ENCODE measurements around the gene EFNB3. TPM values are rescaled to one million over a fixed set of nuclear protein-coding genes. Genes with fewer than 3 reads are reported as not detected.

EFNB3 gene
- total and polyA plus RNA-seq, 2 of the 13 experiments (the other 11 are each of a cell fraction or from before 2014, with no cell fraction given), result 0.07 to 0.25 TPM

DNA sequence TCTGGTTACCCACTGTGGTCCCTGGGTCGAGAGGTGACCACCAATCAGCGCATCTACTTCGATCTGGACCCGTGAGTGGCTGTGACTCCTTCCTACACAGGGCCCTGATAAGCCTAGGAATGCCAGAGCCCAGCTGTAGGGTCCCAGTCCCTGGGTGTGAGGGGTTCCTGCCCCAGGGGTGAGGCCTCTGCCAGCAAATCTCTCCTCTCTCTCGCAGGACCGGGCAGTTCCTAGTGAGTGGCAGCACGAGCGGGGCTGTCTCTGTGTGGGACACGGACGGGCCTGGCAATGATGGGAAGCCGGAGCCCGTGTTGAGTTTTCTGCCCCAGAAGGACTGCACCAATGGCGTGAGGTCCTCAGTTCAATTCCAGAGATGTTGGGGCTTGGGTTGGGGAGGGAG lies 2.2 kb upstream of the EFNB3 start:
- no peak for DNase-seq (ENCODE audit: low spot score)
- Histone ChIP-seq H3K27ac (ENCODE audit: extremely low read length, insufficient read depth, low read length) (no peak overlapping the region), H3K9ac (ENCODE audit: insufficient read depth, low read depth, low read length) (no peak overlapping the region), H4K20me1 (ENCODE audit: insufficient read depth, low read length) (no peaks in the 10 kb centered on the region), H2AFZ (ENCODE audit: low read length) (no peak overlapping the region), H3K4me1 (ENCODE audit: insufficient read depth, low read length) (peaks cover 6% of the 10 kb centered on the region; the same call in 1 of the 2 replicates), H3K36me3 (replicated peaks in 1 of 2; ENCODE audit: control insufficient read depth in 1 of 2, insufficient read depth in 2 of 2, low read length in 2 of 2) (peaks cover under 1 to 4% of the 10 kb centered on the region in 2 experiments; a peak in 3 of 5 replicates), H3K4me3 (replicated peaks in 1 of 3; ENCODE audit: insufficient read depth in 1 of 3, low read depth in 2 of 3, low read length in 3 of 3) (no peak overlapping the region), H3K9me3 (ENCODE audit: low read length) (no peaks in the 10 kb centered on the region), H3K4me2 (ENCODE audit: low read depth, low read length) (no peak overlapping the region), H3K27me3 (ENCODE audit: control insufficient read depth in 1 of 2, insufficient read depth in 2 of 2, low read length in 2 of 2) (peaks cover 8 to 34% of the 10 kb centered on the region in 2 experiments), H3K79me2 (ENCODE audit: insufficient read depth, low read length) (no peaks in the 10 kb centered on the region)
- no TSS peak for BruUV-seq (replicated peaks)
- FAIRE-seq, result no peak
- intact Hi-C loops (cut with micrococcal nuclease; ENCODE audit: unreplicated experiment), result no loop called here
- in situ Hi-C loops (cut with HindIII; ENCODE audit: extremely low pct_ligation_motif_present, low pct_unique_long_range_greater_than_20kb), result no loop called here
- CTCF ChIA-PET (ENCODE audit: low intra/inter-chr PET ratio, low total read pairs), result no interaction called here
- 100% methylated on average over 3 of the region's 13 CpGs for WGBS (ENCODE audit: low lambda C conversion rate)
- ATAC-seq, result no peak
- POLR2A ChIA-PET, result no interaction called here
- TF ChIP-seq PHF20 (CRISPR knock-in tag; IDR thresholded peaks at IDR 0.05) (no peak), SIX1 (CRISPR knock-in tag; IDR thresholded peaks at IDR 0.05; ENCODE audit: borderline replicate concordance) (no peak), ZBTB2 (CRISPR knock-in tag; IDR thresholded peaks at IDR 0.05; ENCODE audit: low read depth) (no peak), TBL1XR1 (IDR thresholded peaks at IDR 0.05; ENCODE audit: borderline replicate concordance, low read length, partially characterized antibody) (no peak), ZNF549 (CRISPR knock-in tag; IDR thresholded peaks at IDR 0.05) (no peak), MAFF (IDR thresholded peaks at IDR 0.05; ENCODE audit: low read depth, low read length) (no peak), TP53 (CRISPR knock-in tag; conservative IDR thresholded peaks at IDR 0.05) (no peak), PREB (CRISPR knock-in tag; IDR thresholded peaks at IDR 0.05) (no peak), ASH2L (IDR thresholded peaks at IDR 0.05; ENCODE audit: insufficient read length, low read depth, low read length) (no peak), POGZ (CRISPR knock-in tag; IDR thresholded peaks at IDR 0.05) (no peak), ZNF776 (CRISPR knock-in tag; IDR thresholded peaks at IDR 0.05) (no peak), ZNF773 (CRISPR knock-in tag; IDR thresholded peaks at IDR 0.05; ENCODE audit: borderline replicate concordance) (no peak), KDM6A (CRISPR knock-in tag; IDR thresholded peaks at IDR 0.05; ENCODE audit: low read depth) (no peak), ZNF704 (CRISPR knock-in tag; IDR thresholded peaks at IDR 0.05; ENCODE audit: borderline replicate concordance) (no peak)
- TF ChIP-seq, protein P1, sequence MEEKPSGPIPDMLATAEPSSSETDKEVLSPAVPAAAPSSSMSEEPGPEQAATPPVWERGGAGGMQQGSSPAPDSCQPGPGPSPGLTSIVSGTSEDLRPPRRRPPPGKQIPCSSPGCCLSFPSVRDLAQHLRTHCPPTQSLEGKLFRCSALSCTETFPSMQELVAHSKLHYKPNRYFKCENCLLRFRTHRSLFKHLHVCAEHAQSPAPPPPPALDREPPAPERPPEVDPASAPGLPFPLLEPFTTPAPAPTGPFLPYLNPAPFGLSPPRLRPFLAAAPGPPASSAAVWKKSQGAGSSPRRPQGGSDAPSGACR (CRISPR knock-in tag; IDR thresholded peaks at IDR 0.05), result no peak
- TF ChIP-seq, protein P2, sequence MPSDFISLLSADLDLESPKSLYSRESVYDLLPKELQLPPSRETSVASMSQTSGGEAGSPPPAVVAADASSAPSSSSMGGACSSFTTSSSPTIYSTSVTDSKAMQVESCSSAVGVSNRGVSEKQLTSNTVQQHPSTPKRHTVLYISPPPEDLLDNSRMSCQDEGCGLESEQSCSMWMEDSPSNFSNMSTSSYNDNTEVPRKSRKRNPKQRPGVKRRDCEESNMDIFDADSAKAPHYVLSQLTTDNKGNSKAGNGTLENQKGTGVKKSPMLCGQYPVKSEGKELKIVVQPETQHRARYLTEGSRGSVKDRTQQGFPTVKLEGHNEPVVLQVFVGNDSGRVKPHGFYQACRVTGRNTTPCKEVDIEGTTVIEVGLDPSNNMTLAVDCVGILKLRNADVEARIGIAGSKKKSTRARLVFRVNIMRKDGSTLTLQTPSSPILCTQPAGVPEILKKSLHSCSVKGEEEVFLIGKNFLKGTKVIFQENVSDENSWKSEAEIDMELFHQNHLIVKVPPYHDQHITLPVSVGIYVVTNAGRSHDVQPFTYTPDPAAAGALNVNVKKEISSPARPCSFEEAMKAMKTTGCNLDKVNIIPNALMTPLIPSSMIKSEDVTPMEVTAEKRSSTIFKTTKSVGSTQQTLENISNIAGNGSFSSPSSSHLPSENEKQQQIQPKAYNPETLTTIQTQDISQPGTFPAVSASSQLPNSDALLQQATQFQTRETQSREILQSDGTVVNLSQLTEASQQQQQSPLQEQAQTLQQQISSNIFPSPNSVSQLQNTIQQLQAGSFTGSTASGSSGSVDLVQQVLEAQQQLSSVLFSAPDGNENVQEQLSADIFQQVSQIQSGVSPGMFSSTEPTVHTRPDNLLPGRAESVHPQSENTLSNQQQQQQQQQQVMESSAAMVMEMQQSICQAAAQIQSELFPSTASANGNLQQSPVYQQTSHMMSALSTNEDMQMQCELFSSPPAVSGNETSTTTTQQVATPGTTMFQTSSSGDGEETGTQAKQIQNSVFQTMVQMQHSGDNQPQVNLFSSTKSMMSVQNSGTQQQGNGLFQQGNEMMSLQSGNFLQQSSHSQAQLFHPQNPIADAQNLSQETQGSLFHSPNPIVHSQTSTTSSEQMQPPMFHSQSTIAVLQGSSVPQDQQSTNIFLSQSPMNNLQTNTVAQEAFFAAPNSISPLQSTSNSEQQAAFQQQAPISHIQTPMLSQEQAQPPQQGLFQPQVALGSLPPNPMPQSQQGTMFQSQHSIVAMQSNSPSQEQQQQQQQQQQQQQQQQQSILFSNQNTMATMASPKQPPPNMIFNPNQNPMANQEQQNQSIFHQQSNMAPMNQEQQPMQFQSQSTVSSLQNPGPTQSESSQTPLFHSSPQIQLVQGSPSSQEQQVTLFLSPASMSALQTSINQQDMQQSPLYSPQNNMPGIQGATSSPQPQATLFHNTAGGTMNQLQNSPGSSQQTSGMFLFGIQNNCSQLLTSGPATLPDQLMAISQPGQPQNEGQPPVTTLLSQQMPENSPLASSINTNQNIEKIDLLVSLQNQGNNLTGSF (CRISPR knock-in tag; IDR thresholded peaks at IDR 0.05), result no peak

Data from HepG2 (cell line).